Activated naive CD4-positive, alpha-beta T cell treated with anti-CD3 and anti-CD28 coated beads for 36 hours (primary cell): ENCODE results near the gene LRRC8E. TPM values are rescaled to one million over a fixed set of nuclear protein-coding genes. Genes with fewer than 3 reads are reported as not detected.

ENCODE experiments used
- CTCF ChIA-PET: fragments of 350-600 bp; sonication (Branson Sonifier 250); formaldehyde crosslinking; loops from one replicate; lab custom pipeline; 2021; ENCODE audit warnings: antibody characterized with exemption; lab: Charles Lee
- DNase-seq: peaks from one replicate; pipeline ENCODE4 v3.0.0-alpha.2; 2020
- H3K27ac Mint-ChIP-seq: one replicate; pipeline ENCODE4 v1.8.0; 2021; ENCODE audit warnings: mild to moderate bottlenecking, mixed read lengths
- H3K27me3 Mint-ChIP-seq: one replicate; pipeline ENCODE4 v1.8.0; 2021; ENCODE audit warnings: low read depth, mixed read lengths
- H3K36me3 Mint-ChIP-seq: one replicate; pipeline ENCODE4 v1.8.0; 2021; ENCODE audit warnings: low read depth, mixed read lengths
- H3K4me1 Mint-ChIP-seq: one replicate; pipeline ENCODE4 v1.8.0; 2021; ENCODE audit warnings: low read depth, mixed read lengths
- H3K4me3 Mint-ChIP-seq: one replicate; pipeline ENCODE4 v1.8.0; 2021; ENCODE audit warnings: mild to moderate bottlenecking, moderate library complexity, mixed read lengths
- H3K9me3 Mint-ChIP-seq: one replicate; pipeline ENCODE4 v1.8.0; 2021; ENCODE audit warnings: mixed read lengths
- intact Hi-C: fragments of 100-400 bp; cut with micrococcal nuclease; formaldehyde crosslinking; loops from one replicate; pipeline ENCODE4 v1.15.1; 2023
- total RNA-seq, 2 experiments: library from RNA; stranded (reverse); gene quantifications; one replicate each; pipeline ENCODE4 v1.2.3, GENCODE V29; 2021

Gene LRRC8E
- total RNA-seq, 2 experiments from 2014 or later, result not detected

DNA sequence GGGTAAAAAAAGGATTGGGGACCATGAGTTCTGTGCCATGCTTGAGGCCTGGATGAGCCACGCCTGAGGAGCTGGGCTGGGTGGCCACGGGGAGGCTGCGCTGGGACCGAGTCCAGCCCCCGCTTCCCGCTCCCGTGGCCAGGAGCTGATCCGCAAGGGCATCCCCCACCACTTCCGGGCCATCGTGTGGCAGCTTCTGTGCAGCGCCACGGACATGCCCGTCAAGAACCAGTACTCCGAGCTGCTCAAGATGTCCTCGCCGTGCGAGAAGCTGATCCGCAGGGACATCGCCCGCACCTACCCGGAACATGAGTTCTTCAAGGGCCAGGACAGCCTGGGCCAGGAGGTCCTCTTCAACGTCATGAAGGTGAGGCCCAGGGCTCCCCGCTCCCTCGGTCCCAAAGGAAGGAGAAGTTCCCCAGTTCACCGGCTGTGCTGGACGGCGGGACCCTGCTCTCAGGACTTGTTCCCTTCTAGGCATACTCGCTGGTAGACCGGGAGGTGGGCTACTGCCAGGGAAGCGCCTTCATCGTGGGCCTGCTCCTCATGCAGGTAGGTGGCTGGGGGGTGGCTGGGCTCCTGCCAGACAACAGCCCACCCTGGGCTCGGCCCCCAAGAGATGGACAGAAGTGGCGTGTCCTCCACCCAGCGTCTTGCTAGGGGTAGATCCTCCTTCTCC is 39.4 kb upstream of the LRRC8E start:
- H3K36me3 Mint-ChIP-seq, result no peaks in the 10 kb centered on the region
- H3K27me3 Mint-ChIP-seq, result no peaks in the 10 kb centered on the region
- CTCF ChIA-PET, result interaction anchor here (0.7 kb wide), 1 partner anchor 77 kb away, joined by 3 read pairs; no protein-coding TSS in a partner anchor

DNA sequence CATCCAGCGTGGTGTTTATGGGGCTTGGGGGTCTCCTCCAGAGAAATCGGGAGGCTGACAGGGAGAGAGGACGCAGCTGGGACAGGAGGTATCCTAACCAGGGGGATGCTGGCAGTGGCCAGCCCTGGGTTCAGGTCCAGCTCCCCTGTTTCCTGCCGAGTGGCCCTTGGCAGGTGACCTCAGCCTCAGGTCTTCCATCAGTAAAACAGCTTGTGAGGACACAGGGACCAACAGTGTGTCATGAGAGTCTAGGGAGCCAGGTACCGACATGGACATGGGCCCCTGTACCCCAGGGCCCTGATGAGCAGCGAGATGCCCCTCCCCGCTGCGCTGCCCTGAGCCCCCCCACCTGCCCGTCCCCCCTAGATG is 38.7 kb upstream of the LRRC8E start:
- intact Hi-C loops, result no loop called here
- DNase-seq, result no peak
- Mint-ChIP-seq H3K36me3 (no peaks in the 10 kb centered on the region), H3K4me3 (no peak overlapping the region), H3K4me1 (peaks cover 5% of the 10 kb centered on the region), H3K9me3 (no peaks in the 10 kb centered on the region), H3K27ac (no peak overlapping the region), H3K27me3 (no peaks in the 10 kb centered on the region)
- CTCF ChIA-PET, result no interaction called here

More for the DNA sequence above, 39.4 kb upstream of the LRRC8E start:
- Mint-ChIP-seq H3K9me3 (no peaks in the 10 kb centered on the region), H3K27ac (no peak overlapping the region), H3K4me3 (no peak overlapping the region), H3K4me1 (peaks cover 5% of the 10 kb centered on the region)
- intact Hi-C loops, result no loop called here
- no peak for DNase-seq

DNA sequence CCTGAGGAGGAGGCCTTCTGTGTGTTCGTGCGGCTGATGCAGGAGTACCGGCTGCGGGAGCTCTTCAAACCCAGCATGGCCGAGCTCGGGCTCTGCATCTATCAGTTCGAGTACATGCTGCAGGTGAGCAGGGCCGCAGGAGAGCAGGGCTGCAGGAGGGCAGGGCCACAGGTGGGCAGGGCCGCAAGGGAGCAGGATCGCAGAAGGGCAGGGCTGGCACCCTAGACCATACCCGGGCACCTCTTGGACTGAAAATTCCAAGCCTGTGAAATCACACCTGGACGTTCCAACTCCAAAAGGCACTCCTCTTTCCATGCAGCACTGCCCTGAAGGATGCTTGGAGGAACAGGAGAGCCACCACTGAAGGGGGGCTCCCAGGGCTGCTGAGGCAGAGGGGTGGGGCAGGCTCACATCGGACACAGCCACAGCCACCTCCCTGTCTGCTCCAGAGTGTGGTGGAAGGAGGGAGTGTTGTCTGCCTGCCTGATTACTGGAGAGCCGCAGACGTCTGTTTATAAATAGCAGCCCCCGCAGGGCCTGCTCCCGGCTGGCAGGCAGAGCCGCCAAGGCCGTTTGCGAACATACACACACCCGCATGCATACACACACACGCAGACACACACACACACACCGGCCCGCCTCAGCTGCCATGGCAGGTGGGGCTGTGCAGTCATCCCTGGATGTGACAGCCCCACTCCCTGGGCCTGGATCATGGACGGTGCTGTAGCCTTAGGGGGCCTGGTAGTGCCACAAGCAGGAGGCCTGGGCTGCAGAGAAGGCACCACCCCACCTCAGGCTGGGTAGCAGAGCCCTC is 38.1 kb upstream of the LRRC8E start:
- Mint-ChIP-seq H3K36me3 (no peaks in the 10 kb centered on the region), H3K27me3 (no peaks in the 10 kb centered on the region), H3K9me3 (no peaks in the 10 kb centered on the region), H3K4me1 (peaks cover 5% of the 10 kb centered on the region), H3K4me3 (no peak overlapping the region), H3K27ac (no peak overlapping the region)
- intact Hi-C loops, result no loop called here
- CTCF ChIA-PET, result interaction anchor here (1.4 kb wide), 1 partner anchor 11 kb away, joined by 5 read pairs; no protein-coding TSS in a partner anchor
- no peak for DNase-seq

DNA sequence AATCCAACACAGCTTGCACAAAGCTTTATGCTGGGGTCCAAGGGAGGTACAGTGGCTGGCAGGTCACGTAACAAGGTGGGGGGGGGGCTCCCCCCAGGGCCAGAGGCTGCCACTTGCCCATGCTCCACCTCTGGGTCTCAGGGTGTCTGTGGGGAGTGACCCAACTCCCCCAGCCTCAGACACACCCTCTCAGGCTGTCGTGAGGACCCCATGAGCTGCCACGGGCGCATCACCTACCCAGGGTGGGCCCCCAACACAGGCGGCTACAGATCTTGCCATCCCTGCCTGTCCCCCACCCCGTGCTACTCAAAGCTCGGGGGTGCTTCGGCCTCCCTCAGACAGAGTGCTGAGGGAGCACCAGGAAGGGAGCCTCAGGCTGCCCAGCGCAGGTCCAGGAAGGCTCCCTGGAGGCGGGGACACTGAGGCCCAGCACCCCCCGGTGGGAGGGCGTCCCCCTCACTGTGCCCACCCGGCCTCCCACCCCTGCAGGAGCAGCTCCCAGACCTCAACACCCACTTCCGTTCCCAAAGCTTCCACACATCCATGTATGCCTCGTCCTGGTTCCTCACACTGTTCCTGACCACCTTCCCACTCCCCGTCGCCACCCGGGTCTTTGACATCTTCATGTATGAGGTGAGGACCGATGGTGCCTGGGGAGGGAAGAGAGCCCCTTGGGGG is 37.2 kb upstream of the LRRC8E start:
- no peaks in the 10 kb centered on the region for H3K9me3 Mint-ChIP-seq
- no peaks in the 10 kb centered on the region for H3K27me3 Mint-ChIP-seq
- H3K27ac Mint-ChIP-seq, result no peak overlapping the region
- CTCF ChIA-PET, result interaction anchor here (1.4 to 2.2 kb wide), 2 partner anchors 11 to 18 kb away, joined by 5 to 11 read pairs; no protein-coding TSS in a partner anchor
- intact Hi-C loops, result no loop called here
- no peak for DNase-seq
- peaks cover 5% of the 10 kb centered on the region for H3K4me1 Mint-ChIP-seq
- peaks cover 1% of the 10 kb centered on the region for H3K36me3 Mint-ChIP-seq
- no peak overlapping the region for H3K4me3 Mint-ChIP-seq

DNA sequence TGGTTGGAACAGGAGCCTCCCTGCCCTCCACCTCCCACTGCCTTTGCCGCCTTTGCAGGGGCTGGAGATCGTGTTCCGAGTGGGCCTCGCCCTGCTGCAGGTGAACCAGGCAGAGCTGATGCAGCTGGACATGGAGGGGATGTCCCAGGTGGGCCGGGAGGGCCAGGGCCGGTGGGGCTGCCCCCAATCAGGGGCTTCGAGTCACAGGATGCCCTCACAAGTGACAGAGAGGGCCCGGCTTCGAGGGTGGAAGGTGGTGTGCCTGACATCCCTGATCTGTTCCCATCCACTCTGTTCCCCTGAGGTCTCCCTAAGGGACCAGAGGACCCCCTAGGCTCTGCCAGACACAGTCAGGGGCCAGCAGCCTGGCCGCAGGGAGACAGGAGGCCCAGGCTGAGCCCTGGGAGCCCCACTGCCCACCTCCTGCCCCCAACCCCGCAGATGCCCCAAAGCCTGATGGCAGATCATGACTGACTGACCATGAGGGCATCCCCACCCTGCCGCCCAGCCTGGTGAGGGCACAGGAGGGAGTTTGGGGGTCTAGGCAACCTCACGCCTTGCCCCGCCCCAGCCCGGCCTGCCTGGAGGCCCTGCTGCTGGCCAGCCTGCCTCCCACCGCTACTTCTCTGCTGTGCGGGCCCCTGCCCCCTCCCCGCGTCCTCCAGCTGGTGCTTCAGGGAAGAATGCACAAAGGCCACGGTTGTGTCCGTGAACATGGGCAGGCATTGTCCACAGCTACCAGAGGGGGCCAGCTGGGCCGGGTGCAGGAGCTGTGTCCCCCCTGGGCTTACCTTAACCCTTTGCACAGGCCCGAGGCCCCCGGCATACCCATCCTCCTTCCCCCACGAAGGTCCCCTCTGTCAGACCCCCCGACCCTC is 36.4 kb upstream of the LRRC8E start:
- Mint-ChIP-seq H3K4me1 (peaks cover 5% of the 10 kb centered on the region), H3K9me3 (no peaks in the 10 kb centered on the region), H3K27me3 (no peaks in the 10 kb centered on the region), H3K36me3 (peaks cover 1% of the 10 kb centered on the region), H3K4me3 (no peak overlapping the region), H3K27ac (no peak overlapping the region)
- no peak for DNase-seq
- CTCF ChIA-PET, result interaction anchor here (0.6 to 2.2 kb wide), 11 partner anchors 10 to 750 kb away, joined by 3 to 11 read pairs (median 4); partner anchors contain the start of gene MAP2K7
- intact Hi-C loops, result loop anchor here (2.0 kb wide), 1 partner anchor 69 kb away; the partner anchor contains the start of gene SNAPC2

DNA sequence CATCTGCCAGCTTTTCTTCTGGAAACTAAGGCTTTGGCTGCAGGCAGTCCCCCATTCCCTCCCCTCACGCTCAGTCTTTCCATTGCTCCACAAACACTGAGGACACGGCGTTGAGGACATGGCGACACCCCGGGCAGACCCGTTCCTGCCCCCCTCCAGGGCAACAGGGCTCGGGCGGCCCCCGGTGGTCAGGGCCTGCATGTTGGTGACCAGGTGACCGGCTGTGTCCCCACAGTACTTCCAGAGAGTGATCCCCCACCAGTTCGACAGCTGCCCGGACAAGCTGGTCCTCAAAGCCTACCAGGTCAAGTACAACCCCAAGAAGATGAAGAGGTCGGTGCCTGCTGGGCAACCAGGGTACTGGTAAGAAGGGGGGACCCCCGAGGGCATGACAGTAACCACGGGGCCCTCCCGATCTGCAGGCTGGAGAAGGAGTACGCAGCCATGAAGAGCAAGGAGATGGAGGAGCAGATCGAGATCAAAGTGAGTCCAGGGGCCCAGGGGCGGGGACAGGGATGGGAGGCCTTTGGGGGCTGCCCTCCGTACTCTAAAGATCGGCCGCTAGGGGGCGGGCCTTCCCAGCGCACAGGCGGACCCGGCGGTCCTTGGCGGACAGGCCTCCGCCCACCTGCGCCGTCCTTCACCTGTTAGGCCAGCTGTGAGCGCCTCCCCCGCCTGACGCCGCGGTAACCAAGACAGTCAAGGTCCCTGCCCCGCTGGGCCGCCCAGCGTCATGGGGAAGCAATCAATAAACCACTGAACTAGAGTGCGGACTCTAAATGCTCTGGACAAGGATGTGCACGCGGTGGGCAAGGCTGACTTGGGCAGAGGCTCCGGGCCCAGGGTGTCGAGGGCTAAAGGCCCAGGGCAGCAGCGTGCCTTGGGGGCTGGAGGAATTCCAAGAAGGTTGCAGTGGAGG is 35.2 kb upstream of the LRRC8E start:
- Mint-ChIP-seq H3K36me3 (peaks cover 1% of the 10 kb centered on the region), H3K9me3 (no peaks in the 10 kb centered on the region), H3K4me3 (no peak overlapping the region), H3K4me1 (peaks cover 5% of the 10 kb centered on the region), H3K27me3 (no peaks in the 10 kb centered on the region), H3K27ac (no peak overlapping the region)
- CTCF ChIA-PET, result interaction anchor here (0.7 to 2.2 kb wide), 12 partner anchors 8 to 131 kb away, joined by 3 to 11 read pairs (median 4); partner anchors contain the start of genes MAP2K7 and SNAPC2
- peak; percentile 70 for DNase-seq
- intact Hi-C loops, result loop anchor here (1.0 to 2.0 kb wide), 3 partner anchors 50 to 72 kb away; partner anchors contain the start of genes MAP2K7 and SNAPC2

DNA sequence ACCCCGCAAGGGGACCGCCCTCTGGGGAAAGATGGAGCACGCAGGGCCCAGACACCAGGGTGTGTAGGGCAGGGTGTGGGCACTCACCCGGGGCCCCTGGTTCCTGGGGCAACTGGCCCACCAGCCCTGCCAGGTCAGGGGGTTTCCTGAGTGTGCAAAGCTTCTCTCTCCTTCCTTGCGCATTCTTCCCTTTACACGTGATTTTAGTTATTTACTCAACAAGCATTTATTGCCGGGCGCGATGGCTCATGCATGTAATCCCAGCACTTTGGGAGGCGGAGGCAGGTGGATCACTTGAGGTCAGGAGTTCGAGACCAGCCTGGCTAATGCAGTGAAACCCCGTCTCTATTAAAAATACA is 34.6 kb upstream of the LRRC8E start:
- H3K36me3 Mint-ChIP-seq, result peaks cover 1% of the 10 kb centered on the region
- H3K4me3 Mint-ChIP-seq, result no peak overlapping the region
- H3K27ac Mint-ChIP-seq, result no peak overlapping the region
- no peak for DNase-seq
- intact Hi-C loops, result loop anchor here (1.0 to 2.0 kb wide), 3 partner anchors 50 to 72 kb away; partner anchors contain the start of genes MAP2K7 and SNAPC2
- CTCF ChIA-PET, result interaction anchor here (0.7 to 2.0 kb wide), 5 partner anchors 15 to 67 kb away, joined by 3 to 8 read pairs (median 4); partner anchors contain the start of gene SNAPC2
- H3K9me3 Mint-ChIP-seq, result no peaks in the 10 kb centered on the region
- H3K27me3 Mint-ChIP-seq, result peaks cover 3% of the 10 kb centered on the region
- peaks cover 5% of the 10 kb centered on the region for H3K4me1 Mint-ChIP-seq

DNA sequence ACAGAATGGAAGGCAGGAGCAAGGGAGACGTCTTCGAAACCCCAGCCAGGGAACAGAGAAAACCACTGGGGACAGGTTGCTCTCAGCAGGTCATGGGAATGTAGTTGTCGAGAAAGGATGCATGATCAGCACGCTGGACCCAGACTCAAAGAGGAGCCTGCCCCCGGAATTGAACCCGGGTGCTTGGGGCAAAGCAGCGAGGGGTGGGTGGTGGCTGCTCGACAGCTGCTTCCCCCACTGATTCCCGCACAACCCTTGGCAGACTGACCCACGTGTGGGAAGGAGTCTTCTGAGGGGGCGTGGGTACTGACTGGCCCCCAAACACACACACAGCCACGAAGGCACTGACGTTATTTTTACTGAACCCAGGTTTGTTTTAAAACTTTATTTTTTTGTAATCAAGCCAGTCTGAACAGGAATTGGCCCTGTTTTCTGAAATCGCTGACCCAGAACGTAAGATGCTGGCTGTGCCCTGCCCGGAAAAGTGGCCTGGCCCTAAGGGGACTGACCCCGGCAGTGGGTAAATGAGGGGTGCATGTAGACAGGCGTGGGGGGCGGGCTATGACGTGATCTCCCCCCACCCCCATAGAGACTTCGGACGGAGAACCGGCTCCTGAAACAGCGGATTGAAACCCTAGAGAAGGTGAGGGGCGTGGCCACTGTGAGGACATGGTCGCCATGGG is 32.7 kb upstream of the LRRC8E start:
- no peak for DNase-seq
- Mint-ChIP-seq H3K27me3 (peaks cover 3% of the 10 kb centered on the region), H3K27ac (no peak overlapping the region), H3K9me3 (no peaks in the 10 kb centered on the region), H3K4me1 (peaks cover 5% of the 10 kb centered on the region), H3K36me3 (peaks cover 1% of the 10 kb centered on the region), H3K4me3 (no peak overlapping the region)
- intact Hi-C loops, result no loop called here
- CTCF ChIA-PET, result no interaction called here

DNA sequence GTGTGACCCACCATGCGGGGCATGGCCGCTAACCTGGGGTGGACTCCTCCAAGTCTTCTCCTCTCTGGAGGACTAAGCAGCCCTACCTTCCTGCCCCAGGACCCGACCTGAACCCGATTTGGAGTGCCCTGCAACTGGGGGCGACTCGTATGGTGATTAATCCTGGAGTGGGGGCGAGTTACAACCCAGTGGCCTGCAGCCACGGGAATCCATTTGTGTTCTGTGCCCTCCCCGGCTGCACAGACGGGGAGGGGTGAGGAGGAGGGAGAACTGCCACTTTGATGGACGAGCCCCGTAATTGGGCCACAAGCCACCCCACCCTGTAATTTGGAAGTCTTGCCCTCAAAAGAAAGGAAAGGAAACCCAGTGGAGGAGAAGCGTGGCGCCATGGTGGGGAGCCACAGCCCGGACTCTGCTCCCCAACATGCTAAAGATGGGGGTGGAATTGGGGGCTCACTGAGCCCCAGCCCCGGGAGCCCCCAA is 32.2 kb upstream of the LRRC8E start:
- no peaks in the 10 kb centered on the region for H3K9me3 Mint-ChIP-seq
- CTCF ChIA-PET, result no interaction called here
- H3K27me3 Mint-ChIP-seq, result peaks cover 5% of the 10 kb centered on the region
- intact Hi-C loops, result no loop called here
- H3K4me1 Mint-ChIP-seq, result peaks cover 5% of the 10 kb centered on the region
- H3K4me3 Mint-ChIP-seq, result no peak overlapping the region
- no peak overlapping the region for H3K27ac Mint-ChIP-seq
- no peak for DNase-seq
- peaks cover 1% of the 10 kb centered on the region for H3K36me3 Mint-ChIP-seq
